ENCODE data around the gene MFN2.

MFN2 gene

GRCh38 chr1:11960715-11961114 lies 19.5 kb upstream of the MFN2 start:
- no peak for DNase-seq

GRCh38 chr1:11961230-11961629 lies 19.0 kb upstream of the MFN2 start:
- DNase-seq: no peak

GRCh38 chr1:11963622-11964021 lies 16.6 kb upstream of the MFN2 start:
- DNase-seq: no peak

- DNase-seq: no peak
Measured at GRCh38 chr1:11964656-11965055, 15.6 kb upstream of the MFN2 start.

GRCh38 chr1:11967028-11967547 lies 13.2 kb upstream of the MFN2 start:
- DNase-seq: no peak

GRCh38 chr1:11970441-11971185 lies 9.6 kb upstream of the MFN2 start:
- no peak for DNase-seq

GRCh38 chr1:11977625-11978024 lies 2.6 kb upstream of the MFN2 start:
- no peak for DNase-seq

GRCh38 chr1:11978301-11978700 lies 1.9 kb upstream of the MFN2 start:
- no peak for DNase-seq

GRCh38 chr1:11979028-11979850 lies 1.0 kb upstream of the MFN2 start:
- DNase-seq: no peak

GRCh38 chr1:11980676-11980972 lies 380 bp downstream of the MFN2 start:
- DNase-seq: no peak

- no peak for DNase-seq
Measured at GRCh38 chr1:11981378-11982009, 1.2 kb downstream of the MFN2 start.

- no peak for DNase-seq
Measured at GRCh38 chr1:11982010-11982392, 1.8 kb downstream of the MFN2 start.

GRCh38 chr1:11984121-11984520 lies 3.9 kb downstream of the MFN2 start:
- DNase-seq: no peak

- no peak for DNase-seq
Measured at GRCh38 chr1:11984576-11984975, 4.3 kb downstream of the MFN2 start.

- no peak for DNase-seq
Measured at GRCh38 chr1:11985171-11985570, 4.9 kb downstream of the MFN2 start.

GRCh38 chr1:11985851-11986250 lies 5.6 kb downstream of the MFN2 start:
- no peak for DNase-seq

- no peak for DNase-seq
Measured at GRCh38 chr1:11989669-11990068, 9.4 kb downstream of the MFN2 start.

GRCh38 chr1:11990303-11991032 lies 10.2 kb downstream of the MFN2 start:
- no peak for DNase-seq

GRCh38 chr1:11991969-11992676 lies 11.9 kb downstream of the MFN2 start:
- DNase-seq: no peak

GRCh38 chr1:11997081-11997850 lies 17.0 kb downstream of the MFN2 start:
- DNase-seq: no peak

GRCh38 chr1:11998636-11999035 lies 18.4 kb downstream of the MFN2 start:
- DNase-seq: no peak

GRCh38 chr1:11999236-11999635 lies 19.0 kb downstream of the MFN2 start:
- no peak for DNase-seq

Measured in activated CD8-positive, alpha-beta memory T cell treated with anti-CD3 and anti-CD28 coated beads for 24 hours (primary cell).